BLaER1 treated with 17β-estradiol and CSF1 and Interleukin-3, amounts not matched to agents 10 nM and 100 nM (cell line): Measurements from ENCODE around the gene DIP2B.
"Not testable (repeated sequence)": the region's sequence is repeated elsewhere in the genome, so short reads cannot be mapped to it uniquely, and the experiment has no call there.

Experiments
- H3K27ac ChIP-seq, 11 experiments: shearing (Covaris generic); formaldehyde crosslinking; 2 replicates each; pipeline ENCODE4 v1.8.1; 2022
- H3K27me3 ChIP-seq, 11 experiments: shearing (Covaris generic); formaldehyde crosslinking; 2 replicates each; pipeline ENCODE4 v1.8.1; 2022
- H3K36me3 ChIP-seq, 11 experiments: shearing (Covaris generic); formaldehyde crosslinking; 2 replicates each; pipeline ENCODE4 v1.8.1; 2022
- H3K4me1 ChIP-seq, 10 experiments: shearing (Covaris generic); formaldehyde crosslinking; 2 replicates each; pipeline ENCODE4 v1.8.1; 2022
- H3K4me2 ChIP-seq, 11 experiments: shearing (Covaris generic); formaldehyde crosslinking; 2 replicates each; pipeline ENCODE4 v1.8.1; 2022
- H3K4me3 ChIP-seq, 10 experiments: shearing (Covaris generic); formaldehyde crosslinking; 2 replicates each; pipeline ENCODE4 v1.8.1; 2022
- H3K9ac ChIP-seq, 11 experiments: shearing (Covaris generic); formaldehyde crosslinking; 2 replicates each; pipeline ENCODE4 v1.8.1; 2022
- H3K9me3 ChIP-seq, 11 experiments: shearing (Covaris generic); formaldehyde crosslinking; replicated peaks in 1 of 11; 2 replicates each; pipeline ENCODE4 v1.8.1; 2022
- H4K20me1 ChIP-seq, 11 experiments: shearing (Covaris generic); formaldehyde crosslinking; 2 replicates each; pipeline ENCODE4 v1.8.1; 2022
- Cebpa-rat ChIP-seq, 11 experiments: shearing (Covaris generic); IDR thresholded peaks; 2 replicates each; pipeline ENCODE4 v1.8.1; 2022

Gene DIP2B

GRCh38 chr12:50555471-50555885, 50.7 kb downstream of the DIP2B start:
- Histone ChIP-seq H3K4me1 (peaks cover 0 to 97% (median 33%) of the 10 kb centered on the region in 10 experiments; a peak in 10 of 20 replicates), H3K27ac (peak overlapping the region in 2 of 11 experiments; percentile 1 to 4; a peak in 3 of 22 replicates), H3K4me2 (peak overlapping the region in 4 of 11 experiments; percentile 2 to 17 (median 6); a peak in 4 of 22 replicates), H3K4me3 (no peak overlapping the region), H3K36me3 (peaks cover 22 to 90% (median 68%) of the 10 kb centered on the region in 11 experiments; a peak in 21 of 22 replicates), H4K20me1 (peaks cover 9 to 93% (median 49%) of the 10 kb centered on the region in 11 experiments; a peak in 15 of 22 replicates), H3K27me3 (no peaks in the 10 kb centered on the region), H3K9me3 (peaks cover 0 to 25% (median 19%) of the 10 kb centered on the region in 11 experiments; a peak in 19 of 22 replicates), H3K9ac (no peak overlapping the region)
- no peak for TF ChIP-seq Cebpa-rat (IDR thresholded peaks at IDR 0.05)

- peak overlapping the region in 1 of 11 experiments; percentile 67; a peak in 1 of 22 replicates for H3K4me2 ChIP-seq
- H3K4me3 ChIP-seq = no peak overlapping the region
- peaks cover 8 to 92% (median 41%) of the 10 kb centered on the region in 11 experiments; a peak in 14 of 22 replicates for H4K20me1 ChIP-seq
- peaks cover 0 to 97% (median 29%) of the 10 kb centered on the region in 10 experiments; a peak in 10 of 20 replicates for H3K4me1 ChIP-seq
- H3K36me3 ChIP-seq = peaks cover 22 to 82% (median 60%) of the 10 kb centered on the region in 11 experiments; a peak in 21 of 22 replicates
- no peak overlapping the region; a peak in 1 of 22 replicates for H3K27ac ChIP-seq
- peaks cover 0 to 18% (median 12%) of the 10 kb centered on the region in 11 experiments; a peak in 19 of 22 replicates for H3K9me3 ChIP-seq
- H3K9ac ChIP-seq = no peak overlapping the region
- no peaks in the 10 kb centered on the region for H3K27me3 ChIP-seq
- no peak for TF ChIP-seq Cebpa-rat (IDR thresholded peaks at IDR 0.05)
Measured at GRCh38 chr12:50556273-50556672, 51.5 kb downstream of the DIP2B start.

- H3K4me2 ChIP-seq = peak overlapping the region in 2 of 11 experiments; percentile 67 to 74; a peak in 3 of 22 replicates
- H3K9me3 ChIP-seq = peaks cover 0 to 12% (median 6%) of the 10 kb centered on the region in 11 experiments; a peak in 19 of 22 replicates
- not testable (repeated sequence) for H3K9ac ChIP-seq, H3K4me3 ChIP-seq, H3K27me3 ChIP-seq, H3K27ac ChIP-seq
- peaks cover 8 to 92% (median 38%) of the 10 kb centered on the region in 11 experiments; a peak in 14 of 22 replicates for H4K20me1 ChIP-seq
- H3K4me1 ChIP-seq = peaks cover 0 to 97% (median 30%) of the 10 kb centered on the region in 10 experiments; a peak in 11 of 20 replicates
- H3K36me3 ChIP-seq = peaks cover 22 to 77% (median 57%) of the 10 kb centered on the region in 11 experiments; a peak in 21 of 22 replicates
Measured at GRCh38 chr12:50556796-50557195, 52.0 kb downstream of the DIP2B start.

- Histone ChIP-seq H3K4me3 (no peak overlapping the region), H3K4me1 (peaks cover 0 to 97% (median 36%) of the 10 kb centered on the region in 10 experiments; a peak in 13 of 20 replicates), H4K20me1 (peaks cover 8 to 92% (median 38%) of the 10 kb centered on the region in 11 experiments; a peak in 14 of 22 replicates), H3K36me3 (peaks cover 22 to 77% (median 57%) of the 10 kb centered on the region in 11 experiments; a peak in 21 of 22 replicates), H3K27ac (peak overlapping the region in 1 of 11 experiments; percentile 11; a peak in 1 of 22 replicates), H3K27me3 (no peaks in the 10 kb centered on the region), H3K9ac (no peak overlapping the region), H3K4me2 (peak overlapping the region in 2 of 11 experiments; percentile 67 to 74; a peak in 4 of 22 replicates), H3K9me3 (peaks cover 0 to 6% (median under 1%) of the 10 kb centered on the region in 11 experiments; a peak in 8 of 22 replicates)
- no peak for TF ChIP-seq Cebpa-rat (IDR thresholded peaks at IDR 0.05)
Measured at GRCh38 chr12:50557421-50557820, 52.6 kb downstream of the DIP2B start.

GRCh38 chr12:50558970-50559369, 54.2 kb downstream of the DIP2B start:
- Histone ChIP-seq H3K4me3 (no peak overlapping the region), H3K4me1 (peaks cover 0 to 100% (median 52%) of the 10 kb centered on the region in 10 experiments; a peak in 16 of 20 replicates), H3K27me3 (no peaks in the 10 kb centered on the region), H3K4me2 (peak overlapping the region in 6 of 11 experiments; percentile 18 to 74 (median 60); a peak in 10 of 22 replicates), H4K20me1 (peaks cover 8 to 89% (median 31%) of the 10 kb centered on the region in 11 experiments; a peak in 14 of 22 replicates), H3K9ac (no peak overlapping the region), H3K9me3 (no peaks in the 10 kb centered on the region), H3K36me3 (peaks cover 13 to 66% (median 45%) of the 10 kb centered on the region in 11 experiments; a peak in 20 of 22 replicates), H3K27ac (peak overlapping the region in 3 of 11 experiments; percentile 21 to 41 (median 31); a peak in 6 of 22 replicates)
- no peak for TF ChIP-seq Cebpa-rat (IDR thresholded peaks at IDR 0.05)

- Histone ChIP-seq H3K36me3 (peaks cover 4 to 33% (median 17%) of the 10 kb centered on the region in 11 experiments; a peak in 16 of 22 replicates), H3K9ac (peak overlapping the region in 5 of 11 experiments; percentile 50 to 71 (median 57); a peak in 8 of 22 replicates), H3K27ac (peak overlapping the region in 9 of 11 experiments; percentile 52 to 82 (median 72); a peak in 17 of 22 replicates), H3K4me1 (peaks cover 0 to 100% (median 78%) of the 10 kb centered on the region in 10 experiments; a peak in 16 of 20 replicates), H3K27me3 (no peaks in the 10 kb centered on the region), H3K4me2 (peak overlapping the region in 8 of 11 experiments; percentile 58 to 88 (median 80); a peak in 15 of 22 replicates), H3K4me3 (peak overlapping the region in 1 of 10 experiments; percentile 11; a peak in 1 of 20 replicates), H4K20me1 (peaks cover 0 to 66% (median 2%) of the 10 kb centered on the region in 11 experiments; a peak in 10 of 22 replicates), H3K9me3 (peaks cover 0 to 16% (median 0%) of the 10 kb centered on the region in 11 experiments; a peak in 6 of 22 replicates)
- no peak for TF ChIP-seq Cebpa-rat (IDR thresholded peaks at IDR 0.05)
Measured at GRCh38 chr12:50562520-50563433, 58.0 kb downstream of the DIP2B start.

- H3K4me2 ChIP-seq = peak overlapping the region in 9 of 11 experiments; percentile 8 to 88 (median 73); a peak in 16 of 22 replicates
- H3K9ac ChIP-seq = peak overlapping the region in 6 of 11 experiments; percentile 25 to 71 (median 54); a peak in 10 of 22 replicates
- peaks cover 0 to 65% (median 0%) of the 10 kb centered on the region in 11 experiments; a peak in 7 of 22 replicates for H4K20me1 ChIP-seq
- no peaks in the 10 kb centered on the region for H3K27me3 ChIP-seq
- peak overlapping the region in 10 of 11 experiments; percentile 50 to 82 (median 70); a peak in 18 of 22 replicates for H3K27ac ChIP-seq
- H3K4me1 ChIP-seq = peaks cover 0 to 100% (median 83%) of the 10 kb centered on the region in 10 experiments; a peak in 16 of 20 replicates
- TF ChIP-seq Cebpa-rat (IDR thresholded peaks at IDR 0.05) = no peak
- H3K36me3 ChIP-seq = peaks cover 0 to 27% (median 12%) of the 10 kb centered on the region in 11 experiments; a peak in 12 of 22 replicates
- peaks cover 0 to 17% (median 0%) of the 10 kb centered on the region in 11 experiments; a peak in 7 of 22 replicates for H3K9me3 ChIP-seq
- H3K4me3 ChIP-seq = peak overlapping the region in 4 of 10 experiments; percentile 4 to 40 (median 12); a peak in 4 of 20 replicates
Measured at GRCh38 chr12:50563434-50563787, 58.6 kb downstream of the DIP2B start.
